Measurements from ENCODE around the gene PARP11.
A peak's percentile ranks its signal among the peaks of the same experiment; 100 is the strongest.

Gene PARP11

GRCh38 chr12:3815094-3815766 is 58.0 kb downstream of the PARP11 start:
- DNase-seq: no peak

GRCh38 chr12:3810540-3810939 is 62.7 kb downstream of the PARP11 start:
- no peak for DNase-seq

GRCh38 chr12:3810016-3810370 is 63.2 kb downstream of the PARP11 start:
- DNase-seq: no peak

GRCh38 chr12:3809357-3810015 is 63.7 kb downstream of the PARP11 start:
- DNase-seq: no peak

GRCh38 chr12:3805077-3805476 is 68.1 kb downstream of the PARP11 start:
- no peak for DNase-seq

GRCh38 chr12:3803865-3804472 is 69.2 kb downstream of the PARP11 start:
- DNase-seq: peak; percentile 75

GRCh38 chr12:3802721-3803120 is 70.5 kb downstream of the PARP11 start:
- DNase-seq: no peak

GRCh38 chr12:3797531-3798048 is 75.6 kb downstream of the PARP11 start:
- no peak for DNase-seq

GRCh38 chr12:3795492-3796133 is 77.6 kb downstream of the PARP11 start:
- no peak for DNase-seq

- no peak for DNase-seq
Measured at GRCh38 chr12:3795066-3795465, 78.1 kb downstream of the PARP11 start.

GRCh38 chr12:3792623-3793288 is 80.4 kb downstream of the PARP11 start:
- DNase-seq: no peak

GRCh38 chr12:3791256-3791874 is 81.8 kb downstream of the PARP11 start:
- no peak for DNase-seq

GRCh38 chr12:3790642-3791041 is 82.6 kb downstream of the PARP11 start:
- no peak for DNase-seq

- DNase-seq: no peak
Measured at GRCh38 chr12:3789838-3790237, 83.4 kb downstream of the PARP11 start.

GRCh38 chr12:3777206-3777809 is 95.9 kb downstream of the PARP11 start:
- DNase-seq: no peak

GRCh38 chr12:3775385-3776035 is 97.7 kb downstream of the PARP11 start:
- DNase-seq: no peak

GRCh38 chr12:3772380-3772779 is 100.8 kb downstream of the PARP11 start:
- no peak for DNase-seq

GRCh38 chr12:3771853-3772252 is 101.3 kb downstream of the PARP11 start:
- no peak for DNase-seq

- no peak for DNase-seq
Measured at GRCh38 chr12:3770891-3771290, 102.3 kb downstream of the PARP11 start.

- no peak for DNase-seq
Measured at GRCh38 chr12:3768911-3769447, 104.2 kb downstream of the PARP11 start.

GRCh38 chr12:3761116-3761735 is 112.0 kb downstream of the PARP11 start:
- no peak for DNase-seq
